EH (cell line): Measurements from ENCODE around the gene WDR93.

ENCODE experiments used
- DNase-seq: peaks from one replicate; pipeline ENCODE4 v3.0.0-alpha.2; 2015; ENCODE audit warnings: low read depth

Gene WDR93

DNA sequence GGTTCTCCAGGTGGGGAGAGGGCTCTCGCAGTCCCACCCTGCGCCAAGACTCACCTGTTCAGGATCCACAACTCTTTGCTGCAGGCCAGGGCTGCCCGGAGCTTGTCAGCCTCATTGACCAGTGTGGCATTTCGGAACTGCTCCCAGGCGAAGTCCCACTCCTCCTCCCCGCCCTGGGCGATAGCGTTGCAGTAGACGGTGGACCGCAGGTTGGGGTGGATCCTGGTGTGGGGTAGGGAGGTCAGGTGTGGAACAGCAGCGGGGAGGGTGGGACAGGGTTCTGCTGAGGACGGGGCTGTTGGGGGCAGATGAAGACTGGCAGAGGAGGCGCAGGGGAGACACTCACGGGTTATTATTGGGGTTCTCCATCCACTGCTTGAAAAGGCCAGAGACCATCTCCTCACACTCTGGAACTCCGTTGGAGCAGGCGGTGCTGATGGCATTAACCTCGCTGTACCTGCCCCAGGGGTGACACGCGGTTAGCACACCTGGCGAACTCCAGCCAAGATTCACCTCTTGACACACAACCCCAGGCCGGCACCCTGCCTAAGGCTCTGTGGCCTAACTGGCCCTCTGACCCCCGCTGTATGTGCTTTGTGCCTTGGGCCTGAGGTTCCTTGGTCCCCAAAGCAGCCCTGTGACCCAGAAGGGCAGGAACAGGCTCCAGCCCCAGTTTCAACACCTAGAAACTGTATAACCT lies 101.6 kb downstream of the WDR93 start:
- DNase-seq = no peak
